Smooth muscle cell (in vitro differentiated cells): ENCODE measurements around the gene CALHM4. TPM values are rescaled to one million over a fixed set of nuclear protein-coding genes. Genes with fewer than 3 reads are reported as not detected.

ENCODE experiments used
- DNase-seq: peaks from one replicate; lab custom pipeline; 2025; ENCODE audit not compliant: unreplicated experiment; lab: John Stamatoyannopoulos, UW
- H2AFZ ChIP-seq: fragments of 200-600 bp; sonication (generic); 2 replicates; pipeline ENCODE4 v1.6.0; 2016; ENCODE audit warnings: antibody characterized with exemption, low read depth, mild to moderate bottlenecking
- H3F3A ChIP-seq: fragments of 200-600 bp; sonication (generic); 2 replicates; pipeline ENCODE4 v1.6.0; 2017; ENCODE audit warnings: antibody characterized with exemption, low read depth
- H3K27ac ChIP-seq: fragments of 200-600 bp; sonication (generic); 2 replicates; pipeline ENCODE4 v1.5.1; 2016; ENCODE audit warnings: low read depth, mild to moderate bottlenecking
- H3K27me3 ChIP-seq: fragments of 200-600 bp; sonication (generic); 2 replicates; pipeline ENCODE4 v1.6.1; 2016; ENCODE audit warnings: low read depth, mild to moderate bottlenecking
- H3K36me3 ChIP-seq: fragments of 200-600 bp; sonication (generic); 2 replicates; pipeline ENCODE4 v1.5.1; 2016; ENCODE audit warnings: low read depth
- H3K4me1 ChIP-seq: fragments of 200-600 bp; sonication (generic); 2 replicates; pipeline ENCODE4 v1.5.1; 2016; ENCODE audit warnings: low read depth
- H3K4me2 ChIP-seq: fragments of 200-600 bp; sonication (generic); 2 replicates; pipeline ENCODE4 v1.6.0; 2016; ENCODE audit warnings: mild to moderate bottlenecking
- H3K4me3 ChIP-seq: fragments of 200-600 bp; sonication (generic); 2 replicates; pipeline ENCODE4 v1.5.1; 2016; ENCODE audit warnings: mild to moderate bottlenecking
- H3K79me2 ChIP-seq: fragments of 200-600 bp; sonication (generic); 2 replicates; pipeline ENCODE4 v1.6.0; 2016; ENCODE audit warnings: low read depth, mild to moderate bottlenecking
- H3K9ac ChIP-seq: fragments of 200-600 bp; sonication (generic); 2 replicates; pipeline ENCODE4 v1.6.0; 2016; ENCODE audit warnings: low read depth
- H3K9me3 ChIP-seq: fragments of 200-600 bp; sonication (generic); replicated peaks from 2 replicates; pipeline ENCODE4 v1.5.1; 2016; ENCODE audit warnings: low read depth
- H4K20me1 ChIP-seq: fragments of 200-600 bp; sonication (generic); 2 replicates; pipeline ENCODE4 v1.6.0; 2016; ENCODE audit warnings: low read depth
- CTCF ChIP-seq: fragments of 200-600 bp; sonication (generic); IDR thresholded peaks from 2 replicates; pipeline ENCODE4 v1.5.1; 2017; ENCODE audit warnings: borderline replicate concordance, mild to moderate bottlenecking, antibody characterized with exemption; ENCODE audit not compliant: insufficient read depth, poor library complexity, severe bottlenecking
- WGBS: methylation state at CpG from one replicate; pipeline ENCODE4 v1.1.7; 2016; ENCODE audit warnings: low lambda C conversion rate; 5-methylcytosine and 5-hydroxymethylcytosine counted together
- polyA plus RNA-seq: library from polyadenylated mRNA; unstranded; fragments of >200 nt; fragmentation: Nextera tagmentation; extraction: Ambion mirVana; gene quantifications from 2 replicates; pipeline ENCODE4 v1.2.1, GENCODE V29; 2016
- total RNA-seq: library from RNA; depleted of rRNA; stranded (reverse); fragments of >200 nt; gene quantifications from 2 replicates; pipeline ENCODE4 v1.2.3, GENCODE V29; 2014

CALHM4 gene
- not detected in 2 replicates for total RNA-seq
- polyA plus RNA-seq: not detected in 2 replicates

- Histone ChIP-seq H3K9me3 (no peaks in the 10 kb centered on the region), H3F3A (no peaks in the 10 kb centered on the region), H3K4me3 (no peak within 1 kb of the TSS), H3K27me3 (no peaks in the 10 kb centered on the region), H3K9ac (no peak within 1 kb of the TSS), H3K36me3 (no peaks in the 10 kb centered on the region), H4K20me1 (no peaks in the 10 kb centered on the region), H3K79me2 (no peaks in the 10 kb centered on the region), H3K4me2 (no peak within 1 kb of the TSS), H2AFZ (no peak within 1 kb of the TSS), H3K4me1 (no peaks in the 10 kb centered on the region), H3K27ac (no peak within 1 kb of the TSS)
- DNase-seq: no peak
- no peak for TF ChIP-seq CTCF
These were observed at the start of gene CALHM4 for GRCh38 chr6:116553451-116553850. Gene CALHM4 (plus strand): TSS chr6:116553751. CDS start chr6:116553794, 43 bp downstream.

GRCh38 chr6:116507324-116507723 is 46.2 kb upstream of the CALHM4 start:
- 82% methylated on average over 3 of the region's 3 CpGs for WGBS
- Histone ChIP-seq H3K36me3 (no peaks in the 10 kb centered on the region), H3K9me3 (no peaks in the 10 kb centered on the region), H3K4me1 (peaks cover 4% of the 10 kb centered on the region), H4K20me1 (no peaks in the 10 kb centered on the region), H3K4me2 (no peak overlapping the region), H3F3A (no peaks in the 10 kb centered on the region), H3K4me3 (no peak overlapping the region), H3K9ac (no peak overlapping the region), H3K27me3 (no peaks in the 10 kb centered on the region), H2AFZ (no peak overlapping the region), H3K27ac (no peak overlapping the region), H3K79me2 (no peaks in the 10 kb centered on the region)
- DNase-seq: no peak
- no peak for TF ChIP-seq CTCF

- Histone ChIP-seq H3K27me3 (no peaks in the 10 kb centered on the region), H3K9ac (no peak overlapping the region), H3K79me2 (peaks cover 6% of the 10 kb centered on the region), H3K36me3 (no peaks in the 10 kb centered on the region), H3K4me3 (no peak overlapping the region), H3K27ac (no peak overlapping the region), H4K20me1 (no peaks in the 10 kb centered on the region), H2AFZ (no peak overlapping the region), H3K9me3 (no peaks in the 10 kb centered on the region), H3K4me1 (peaks cover 15% of the 10 kb centered on the region), H3K4me2 (no peak overlapping the region), H3F3A (no peaks in the 10 kb centered on the region)
- no peak for TF ChIP-seq CTCF
- no peak for DNase-seq
These were observed 45.0 kb upstream of the CALHM4 start for GRCh38 chr6:116508527-116508926.

- peak; percentile 47 for TF ChIP-seq CTCF
- H3K4me1 ChIP-seq: peaks cover 16% of the 10 kb centered on the region
- DNase-seq: no peak
- H3K79me2 ChIP-seq: peaks cover 9% of the 10 kb centered on the region
- H3K4me3 ChIP-seq: peak within 1 kb of the TSS; percentile 45
- 20% methylated on average over 10 of the region's 10 CpGs for WGBS
- H3K27me3 ChIP-seq: no peaks in the 10 kb centered on the region
- no peaks in the 10 kb centered on the region for H4K20me1 ChIP-seq
- H3K9me3 ChIP-seq: no peaks in the 10 kb centered on the region
- H3K27ac ChIP-seq: peak within 1 kb of the TSS; percentile 82
- H3K4me2 ChIP-seq: peak within 1 kb of the TSS; percentile 90
- peak within 1 kb of the TSS; percentile 88 for H2AFZ ChIP-seq
- H3K36me3 ChIP-seq: no peaks in the 10 kb centered on the region
- no peaks in the 10 kb centered on the region for H3F3A ChIP-seq
- peak within 1 kb of the TSS; percentile 53 for H3K9ac ChIP-seq
These were observed 42.0 kb upstream of the CALHM4 start, which contains the start of gene CALHM5 for GRCh38 chr6:116511424-116512110. Gene CALHM5 (plus strand): TSS chr6:116511639. CDS start chr6:116511697, 58 bp downstream.
